Adrenal gland (tissue), 12 donors: ENCODE data around the gene WASL. TPM values are rescaled to one million over a fixed set of nuclear protein-coding genes. Genes with fewer than 3 reads are reported as not detected.

ENCODE experiments used
- DNase-seq, 7 donors: peaks; one replicate each; pipeline ENCODE4 v3.0.0-alpha.2; 2019 to 2020
- H3K27ac ChIP-seq, 5 donors: fragments of 200-600 bp; sonication (generic) in 4 of 5; 1 replicate in 3 of 5; 2 replicates in 2 of 5; pipeline versions ENCODE4 v1.5.1 to v1.8.0; 2016 to 2020; ENCODE audit warnings: mild to moderate bottlenecking in 1 of 5
- H3K27me3 ChIP-seq: fragments of 200-600 bp; 2 replicates; pipeline ENCODE4 v1.8.0; 2021
- H3K36me3 ChIP-seq, 2 donors: fragments of 200-600 bp; replicated peaks in 1 of 2; 1 replicate in 1 of 2; 2 replicates in 1 of 2; pipeline versions ENCODE4 v1.5.1 to v1.8.0; 2018 to 2022
- H3K4me1 ChIP-seq, 2 donors: fragments of 200-600 bp; replicated peaks in 1 of 2; 1 replicate in 1 of 2; 2 replicates in 1 of 2; pipeline versions ENCODE4 v1.5.1 to v1.8.0; 2018 to 2021
- H3K4me3 ChIP-seq, 4 donors: fragments of 200-600 bp; sonication (generic) in 3 of 4; one replicate each; pipeline ENCODE4 v1.5.1; 2016 to 2018
- H3K9me3 ChIP-seq, 3 donors: fragments of 200-600 bp; sonication (generic) in 1 of 3; replicated peaks in 1 of 3; 1 replicate in 2 of 3; 2 replicates in 1 of 3; pipeline versions ENCODE4 v1.5.1 to v1.8.0; 2016 to 2021
- CTCF ChIP-seq, 6 experiments: fragments of 450-650 bp in 4 of 6; fragments of 200-600 bp in 2 of 6; sonication (generic) in 1 of 6; IDR thresholded peaks; 1 replicate in 5 of 6; 2 replicates in 1 of 6; pipeline versions ENCODE4 v1.5.1 to v1.8.0; 2016 to 2021; ENCODE audit warnings: antibody characterized with exemption in 6 of 6, mild to moderate bottlenecking in 2 of 6, moderate library complexity in 1 of 6
- POLR2A ChIP-seq, 2 donors: fragments of 450-650 bp; IDR thresholded peaks; one replicate each; pipeline ENCODE4 v1.6.1; 2017; ENCODE audit warnings: antibody characterized with exemption in 2 of 2, mild to moderate bottlenecking in 2 of 2, moderate library complexity in 1 of 2
- WGBS, 4 donors: extraction: QIAGEN DNeasy Blood & Tissue Kit in 2 of 4; methylation state at CpG; one replicate each; pipeline versions ENCODE4 v1.1.5 to v1.1.7; 2013 to 2017; 5-methylcytosine and 5-hydroxymethylcytosine counted together
- intact Hi-C, 2 donors: fragments of 100-400 bp; cut with DNase I; formaldehyde crosslinking; loops; one replicate each; pipeline versions ENCODE4 v1.14.1 to v1.15.0; 2022 to 2023
- polyA plus RNA-seq, 3 donors: library from polyadenylated mRNA; stranded (reverse); fragments of 200-250 nt in 2 of 3; fragments of 350-450 nt in 1 of 3; fragmentation: Illumina TruSeq in 1 of 3; extraction: RNeasy Lipid Tissue Mini Kit (QIAGEN cat#74804) in 1 of 3; gene quantifications; one replicate each; pipeline ENCODE4 v1.2.3, GENCODE V29; 2013 to 2014
- total RNA-seq, 9 donors: library from RNA; depleted of rRNA in 4 of 9; stranded (reverse); fragments of >200 nt in 4 of 9; fragments of 120-200 nt in 1 of 9; fragmentation: NEBNext Ultra II Directional in 1 of 9; extraction: Animal tissue kit (Norgen Biotek cat#: 25700) in 1 of 9; gene quantifications; one replicate each; pipeline versions ENCODE4 v1.1.0 to v1.2.4, GENCODE V29; 2013 to 2023
- donor health status: healthy with polysubstance abuse.
- donor health status: Bipolar disorder and iron deficiency.
- donor health status: DM: yes; HTN: yes; CAD: no.
- donor health status: DM: no; HTN: no; CAD: no.
- donor health status: DM: no; HTN: no; CAD: no.
- donor health status: DM: yes; HTN: yes; CAD: no.

WASL gene
- total and polyA plus RNA-seq, 12 donors: 12.2 to 52.1 (median 33.1) TPM

DNA sequence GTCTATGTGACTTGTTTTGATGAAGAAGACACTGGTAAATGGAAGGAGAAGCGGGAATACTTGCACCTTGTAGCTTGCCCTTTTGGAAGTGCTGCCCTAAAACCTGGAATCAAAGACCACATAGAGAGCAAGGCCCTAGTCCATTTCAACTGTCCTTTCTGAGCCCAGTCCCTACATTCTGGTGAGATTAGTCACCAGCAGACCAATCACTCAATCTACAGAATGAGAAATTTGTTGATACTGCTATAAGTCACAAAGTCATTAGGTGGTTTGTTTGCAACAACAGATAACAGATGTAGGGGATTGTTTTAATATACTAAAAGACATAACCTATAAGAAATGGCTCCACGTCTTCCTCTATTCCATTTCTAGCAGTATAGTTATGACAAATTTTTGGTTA lies 33.6 kb downstream of the WASL start:
- Histone ChIP-seq H3K27me3 (no peaks in the 10 kb centered on the region), H3K36me3 (no peaks in the 10 kb centered on the region), H3K4me3 (no peak overlapping the region), H3K4me1 (peaks cover 16 to 54% of the 10 kb centered on the region in 2 donors), H3K9me3 (no peaks in the 10 kb centered on the region), H3K27ac (no peak overlapping the region)
- intact Hi-C loops: no loop called here
- DNase-seq: no peak
- TF ChIP-seq POLR2A (IDR thresholded peaks at IDR 0.05): no peak
- no peak for TF ChIP-seq CTCF (IDR thresholded peaks at IDR 0.05)
- WGBS, 4 donors: 96 to 100% (median 97%) methylated on average over 2 of the region's 2 CpGs

DNA sequence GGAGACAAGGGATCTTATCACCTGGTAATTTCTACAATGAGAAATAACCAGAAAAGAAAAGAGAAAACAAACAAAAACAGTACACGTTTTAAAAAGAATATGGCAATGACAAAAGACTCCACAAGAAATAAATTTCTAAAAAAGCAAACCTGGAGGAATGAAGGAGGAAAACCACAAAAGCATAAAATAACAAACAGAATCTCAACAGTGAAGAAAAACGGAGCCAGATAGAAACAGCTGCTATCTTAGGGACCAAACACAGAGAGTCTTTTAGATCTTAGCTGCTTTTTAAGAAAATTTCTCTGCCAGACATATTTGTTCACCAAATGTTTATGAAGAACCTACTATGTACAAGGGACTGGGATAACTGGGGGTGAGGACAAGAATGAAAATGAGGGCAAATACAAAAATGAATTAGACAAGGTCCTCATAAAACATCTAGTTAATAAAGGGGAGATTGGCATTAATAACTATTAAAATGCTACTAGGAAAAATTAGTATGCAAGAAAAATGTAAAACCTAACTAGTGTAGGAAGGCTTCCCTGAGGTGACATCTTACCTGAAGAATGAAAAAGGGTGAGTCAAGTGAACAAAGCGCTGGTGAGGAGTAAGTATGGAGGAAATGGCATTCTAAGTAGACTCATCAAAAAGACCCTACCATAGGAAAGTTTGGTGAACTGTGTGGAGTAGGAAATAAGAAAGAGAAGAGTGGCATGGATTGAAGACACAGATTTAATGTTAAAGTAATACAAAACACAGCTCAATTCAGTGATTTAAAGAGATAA lies 34.3 kb downstream of the WASL start:
- intact Hi-C loops: no loop called here
- no peak for DNase-seq
- Histone ChIP-seq H3K27me3 (no peaks in the 10 kb centered on the region), H3K9me3 (no peaks in the 10 kb centered on the region), H3K4me1 (peaks cover 12 to 54% of the 10 kb centered on the region in 2 donors), H3K4me3 (no peak overlapping the region), H3K36me3 (no peaks in the 10 kb centered on the region), H3K27ac (no peak overlapping the region)
- TF ChIP-seq POLR2A (IDR thresholded peaks at IDR 0.05) (no peak), CTCF (IDR thresholded peaks at IDR 0.05) (no peak)
- 73 to 81% (median 74%) methylated on average over 3 of the region's 3 CpGs for WGBS, 4 donors

- intact Hi-C loops: no loop called here
- Histone ChIP-seq H3K4me1 (peaks cover 6 to 46% of the 10 kb centered on the region in 2 donors), H3K27ac (no peak overlapping the region), H3K27me3 (no peaks in the 10 kb centered on the region), H3K4me3 (no peak overlapping the region), H3K9me3 (no peaks in the 10 kb centered on the region), H3K36me3 (peaks cover 0 to 3% of the 10 kb centered on the region in 2 donors)
- no peak for DNase-seq
- WGBS, 4 donors: 21 to 33% (median 28%) methylated on average over 1 of the region's 1 CpG
- TF ChIP-seq POLR2A (IDR thresholded peaks at IDR 0.05) (no peak), CTCF (IDR thresholded peaks at IDR 0.05) (no peak)
These were observed 36.2 kb downstream of the WASL start for GRCh38 chr7:123712619-123713018.

DNA sequence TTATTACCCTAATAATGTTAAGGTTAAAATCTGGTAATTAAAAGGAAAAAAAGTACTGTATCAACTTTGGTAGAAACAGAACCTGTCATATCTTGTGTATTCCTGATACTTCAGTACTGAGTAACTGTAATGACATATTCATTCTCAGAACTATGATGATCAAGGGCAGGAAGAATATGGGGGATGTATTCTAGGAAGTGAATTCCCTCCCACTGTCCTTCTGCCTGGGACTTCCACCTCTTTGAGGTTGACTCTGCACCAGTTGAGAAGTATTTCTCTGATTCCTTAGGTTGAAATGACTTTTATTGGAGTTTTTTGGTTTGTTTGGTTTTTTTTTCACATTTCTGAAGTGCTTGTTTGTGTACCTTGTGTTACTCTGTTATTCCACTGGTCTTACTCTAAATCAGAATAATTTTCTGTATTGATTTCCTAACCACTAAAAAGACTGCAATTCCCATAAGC lies 36.9 kb downstream of the WASL start:
- H3K36me3 ChIP-seq: peaks cover 0 to 10% of the 10 kb centered on the region in 2 donors
- H3K4me3 ChIP-seq: no peak overlapping the region
- no peaks in the 10 kb centered on the region for H3K9me3 ChIP-seq
- H3K4me1 ChIP-seq: peaks cover 6 to 46% of the 10 kb centered on the region in 2 donors
- H3K27ac ChIP-seq: no peak overlapping the region
- no peak for DNase-seq
- TF ChIP-seq CTCF (IDR thresholded peaks at IDR 0.05) (no peak), POLR2A (IDR thresholded peaks at IDR 0.05) (no peak)
- intact Hi-C loops: no loop called here
- no peaks in the 10 kb centered on the region for H3K27me3 ChIP-seq
